PFSK-1 (cell line): ENCODE data around the gene ADAM12.

ENCODE experiments used
- FOXP2 ChIP-seq: optimal IDR thresholded peaks from 2 replicates; pipeline ENCODE3; 2011; ENCODE audit warnings: borderline replicate concordance, control low read depth, inconsistent platforms; ENCODE audit not compliant: insufficient read depth; ENCODE audit errors: extremely low read length, extremely low read depth
- POLR2AphosphoS5 ChIP-seq: IDR thresholded peaks from 2 replicates; pipeline ENCODE4 v1.6.1; 2012; ENCODE audit warnings: low read depth, mild to moderate bottlenecking, control low read depth, low read length, moderate library complexity
- REST ChIP-seq, 2 experiments: IDR thresholded peaks; 2 replicates each; pipeline versions ENCODE4 v1.6.1 to v1.8.0; 2011 to 2012; ENCODE audit warnings: low read depth in 2 of 2, low read length in 2 of 2, control low read depth in 1 of 2, inconsistent platforms in 1 of 2, mild to moderate bottlenecking in 1 of 2, moderate library complexity in 1 of 2; ENCODE audit not compliant: insufficient read depth in 1 of 2
- SIN3A ChIP-seq: IDR thresholded peaks from 2 replicates; pipeline ENCODE4 v1.6.1; 2012; ENCODE audit warnings: mild to moderate bottlenecking, low read length, moderate library complexity, borderline replicate concordance; ENCODE audit not compliant: insufficient read depth
- TAF1 ChIP-seq: IDR thresholded peaks from 2 replicates; pipeline ENCODE4 v1.6.1; 2012; ENCODE audit warnings: low read length, control low read depth, borderline replicate concordance; ENCODE audit not compliant: insufficient read depth

The ADAM12 gene

GRCh38 chr10:126255313-126255712 is 133.0 kb downstream of the ADAM12 start:
- no peak for TF ChIP-seq SIN3A
- no peak for TF ChIP-seq TAF1
- TF ChIP-seq REST (IDR thresholded peaks at IDR 0.05; ENCODE audit: insufficient read depth in 1 of 2, low read depth in 2 of 2, low read length in 2 of 2), result no peak
- no peak for TF ChIP-seq POLR2AphosphoS5
- no peak for TF ChIP-seq FOXP2

GRCh38 chr10:126253611-126253998 is 134.7 kb downstream of the ADAM12 start:
- TF ChIP-seq POLR2AphosphoS5 (no peak), REST (IDR thresholded peaks at IDR 0.05; ENCODE audit: insufficient read depth in 1 of 2, low read depth in 2 of 2, low read length in 2 of 2) (no peak), FOXP2 (no peak), TAF1 (no peak), SIN3A (no peak)

- no peak for TF ChIP-seq SIN3A
Observed at GRCh38 chr10:126252884-126253610, 135.2 kb downstream of the ADAM12 start.

- TF ChIP-seq FOXP2, result no peak
- no peak for TF ChIP-seq REST (IDR thresholded peaks at IDR 0.05; ENCODE audit: insufficient read depth in 1 of 2, low read depth in 2 of 2, low read length in 2 of 2)
- no peak for TF ChIP-seq POLR2AphosphoS5
- TF ChIP-seq SIN3A, result no peak
- TF ChIP-seq TAF1, result no peak
Observed at GRCh38 chr10:126251778-126252407, 136.4 kb downstream of the ADAM12 start.

- TF ChIP-seq REST (IDR thresholded peaks at IDR 0.05; ENCODE audit: insufficient read depth in 1 of 2, low read depth in 2 of 2, low read length in 2 of 2) (no peak), TAF1 (no peak), SIN3A (no peak), POLR2AphosphoS5 (no peak)
Observed at GRCh38 chr10:126250527-126251310, 137.6 kb downstream of the ADAM12 start.
